Esophagus mucosa (tissue), 1 donor: ENCODE results near the gene NCK2. TPM values are rescaled to one million over a fixed set of nuclear protein-coding genes. Genes with fewer than 3 reads are reported as not detected.

Experiments used
- ATAC-seq: fragments of 200-7000 bp; cut with Tn5 transposase; one replicate; pipeline ENCODE4 v1.9.1; 2020
- total RNA-seq: library from RNA; stranded (reverse); gene quantifications from one replicate; pipeline ENCODE4 v1.2.4, GENCODE V29; 2023
- donor health status: DM: yes; HTN: yes; CAD: no.

Gene NCK2
- total RNA-seq, 1 donor from 2014 or later: 68.6 TPM

DNA sequence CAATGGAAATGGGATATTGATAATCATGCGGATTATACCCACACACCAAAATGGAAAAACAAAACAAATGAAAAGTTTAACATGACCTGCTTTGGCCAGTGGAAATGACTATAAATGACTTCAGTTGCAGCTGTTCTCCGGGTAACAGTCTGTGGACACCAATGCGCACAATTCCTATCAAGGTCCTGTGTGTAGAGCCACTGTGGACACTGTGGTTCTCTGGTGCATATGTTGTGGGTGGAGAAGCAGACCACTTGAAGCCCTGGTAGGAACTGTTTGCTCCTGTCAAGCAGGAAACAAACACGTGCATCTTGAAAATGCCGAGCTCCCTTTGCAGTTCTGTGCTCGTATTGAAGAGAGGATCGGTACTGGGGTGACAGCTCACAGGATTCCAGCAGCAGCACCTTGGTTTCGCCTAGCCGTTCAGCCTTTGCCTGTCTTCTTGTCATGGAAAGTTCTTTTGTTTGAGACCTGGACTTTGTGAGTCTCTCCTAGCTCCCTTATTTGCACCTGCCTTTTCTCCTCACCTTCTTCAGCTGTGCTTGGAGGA lies 32.9 kb downstream of the NCK2 start:
- ATAC-seq: no peak

DNA sequence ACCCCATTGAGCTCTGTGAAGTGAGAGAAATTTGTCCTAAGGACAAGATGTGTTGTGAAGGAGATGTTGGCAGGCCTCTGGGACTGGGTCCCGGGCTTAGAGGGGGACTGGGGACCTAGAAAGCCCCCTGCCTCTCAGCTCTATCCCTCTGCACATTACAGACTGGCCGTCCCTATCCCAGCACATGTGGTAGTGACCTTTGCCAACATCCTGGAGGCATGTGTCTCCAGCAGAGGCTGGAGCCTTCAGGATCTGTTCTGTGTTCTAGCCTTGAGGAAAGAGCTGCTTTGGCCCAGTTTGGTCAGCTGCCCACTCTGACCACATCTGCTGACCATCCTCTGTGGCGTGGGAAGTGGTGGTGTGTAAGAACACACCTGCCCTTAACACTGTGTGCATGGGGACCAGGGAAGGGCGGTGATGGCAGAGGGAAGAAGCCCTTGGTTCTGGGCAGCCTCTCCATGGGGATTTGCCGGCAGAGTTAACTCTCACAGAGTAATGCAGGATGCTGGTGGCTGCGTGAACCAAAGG lies 33.4 kb downstream of the NCK2 start:
- no peak for ATAC-seq

DNA sequence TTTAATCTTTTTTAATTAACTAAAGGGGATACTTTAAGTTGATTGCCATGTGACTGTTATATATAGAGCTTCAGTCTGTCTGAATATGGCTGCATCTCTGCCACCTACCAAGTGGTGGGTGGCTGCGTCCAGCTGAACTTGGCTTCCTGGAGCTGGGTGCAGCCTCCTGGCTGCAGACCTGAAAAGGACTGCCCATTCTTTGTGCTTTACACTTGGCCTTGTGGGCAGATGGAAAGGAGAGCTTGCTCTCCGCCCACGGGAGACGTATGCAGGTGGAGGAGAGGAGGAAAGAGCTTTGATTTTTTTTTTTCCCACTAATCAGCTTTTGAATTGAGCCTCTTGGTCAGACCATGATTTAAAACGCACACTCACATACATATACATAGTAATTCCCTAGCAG lies 34.7 kb downstream of the NCK2 start:
- ATAC-seq: no peak

DNA sequence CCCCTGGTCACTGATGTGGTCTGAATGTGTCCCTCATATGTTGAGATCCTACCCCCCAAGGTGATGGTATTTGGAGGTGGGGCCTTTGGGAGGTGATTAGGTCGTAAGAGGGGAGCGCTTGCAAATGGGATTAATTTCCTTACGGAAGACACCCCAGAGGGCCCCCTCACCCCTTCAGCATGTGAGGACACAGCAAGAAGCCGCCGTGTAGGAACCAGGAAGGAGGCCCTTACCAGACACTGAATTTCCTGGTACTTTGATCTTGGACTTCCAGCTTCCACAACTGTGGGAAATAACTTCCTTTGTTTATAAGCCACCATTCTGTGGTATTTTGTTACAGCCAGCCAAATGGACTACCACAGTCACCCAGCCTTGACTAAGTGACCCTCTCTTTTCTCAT lies 35.9 kb downstream of the NCK2 start:
- no peak for ATAC-seq

DNA sequence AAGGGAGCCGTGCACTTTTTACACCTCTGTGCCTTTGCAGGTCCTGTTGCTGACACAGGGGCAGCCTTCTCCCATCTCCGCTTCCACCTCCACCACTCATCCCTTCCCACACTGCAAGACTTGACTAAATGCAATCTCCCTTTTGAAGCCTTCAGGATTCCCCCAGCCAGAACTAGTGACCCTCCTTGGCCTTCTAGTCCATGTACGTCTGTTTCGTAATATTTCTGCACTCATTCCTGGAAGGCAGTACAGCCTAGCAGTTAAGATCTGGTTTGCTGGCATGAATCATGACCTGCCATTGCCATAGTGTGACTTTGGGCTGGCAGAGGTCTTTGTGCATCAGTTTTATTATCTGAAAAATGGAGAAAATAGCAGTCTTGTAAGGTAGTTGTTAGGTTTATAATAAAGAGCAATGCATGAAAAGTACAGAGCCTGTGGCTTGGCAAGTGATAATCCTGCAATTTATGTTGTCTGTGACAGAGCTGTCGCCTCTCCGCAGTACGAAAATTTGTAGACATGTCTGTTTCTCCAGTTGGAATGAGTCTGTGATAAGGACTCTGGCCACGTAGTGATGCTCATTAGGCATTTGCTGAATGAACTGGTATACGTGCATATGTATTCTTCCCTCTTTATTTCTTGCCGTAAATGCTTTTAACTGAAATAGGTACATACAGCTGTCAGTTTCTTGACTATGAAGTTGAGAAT lies 36.7 kb downstream of the NCK2 start:
- ATAC-seq: peak; percentile 30

DNA sequence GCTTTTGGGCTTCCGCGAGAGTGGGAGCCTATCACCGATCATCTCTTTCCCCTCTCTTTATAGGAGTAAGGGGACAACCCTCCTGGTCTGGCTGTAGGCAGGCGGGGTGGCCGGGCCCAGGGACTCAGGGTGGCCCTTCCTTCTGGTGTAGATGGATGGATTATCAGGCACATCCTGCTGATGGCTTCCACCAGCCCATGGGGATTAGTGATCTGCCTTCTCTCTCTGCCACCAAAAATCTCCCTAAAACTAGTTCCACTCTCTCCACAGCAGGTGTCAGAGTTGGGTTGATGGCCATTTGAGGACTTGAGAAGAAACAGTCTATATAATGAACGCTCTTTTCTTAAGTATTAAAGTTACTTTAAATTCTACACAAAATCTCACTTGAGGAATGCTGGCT lies 37.4 kb downstream of the NCK2 start:
- ATAC-seq: no peak

DNA sequence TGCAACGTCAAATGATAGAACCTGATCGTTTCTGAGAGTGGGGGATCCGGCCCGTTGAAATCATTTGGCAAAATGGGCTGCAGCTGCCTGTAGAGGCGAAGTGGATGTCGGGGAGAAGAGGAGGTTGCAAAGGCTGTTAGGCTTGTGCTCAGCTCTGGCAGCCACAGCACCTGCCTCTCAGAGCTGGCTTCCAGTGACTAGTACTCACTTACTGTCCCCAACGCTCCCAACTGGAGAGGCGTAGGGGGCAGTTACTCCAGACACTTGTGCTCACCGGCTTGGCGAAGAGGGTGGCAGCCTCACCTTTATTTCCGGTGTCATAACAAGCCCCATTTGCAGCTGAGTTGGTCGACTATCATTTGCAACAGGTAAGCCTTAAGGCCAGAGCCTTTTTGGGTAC lies 37.9 kb downstream of the NCK2 start:
- no peak for ATAC-seq

DNA sequence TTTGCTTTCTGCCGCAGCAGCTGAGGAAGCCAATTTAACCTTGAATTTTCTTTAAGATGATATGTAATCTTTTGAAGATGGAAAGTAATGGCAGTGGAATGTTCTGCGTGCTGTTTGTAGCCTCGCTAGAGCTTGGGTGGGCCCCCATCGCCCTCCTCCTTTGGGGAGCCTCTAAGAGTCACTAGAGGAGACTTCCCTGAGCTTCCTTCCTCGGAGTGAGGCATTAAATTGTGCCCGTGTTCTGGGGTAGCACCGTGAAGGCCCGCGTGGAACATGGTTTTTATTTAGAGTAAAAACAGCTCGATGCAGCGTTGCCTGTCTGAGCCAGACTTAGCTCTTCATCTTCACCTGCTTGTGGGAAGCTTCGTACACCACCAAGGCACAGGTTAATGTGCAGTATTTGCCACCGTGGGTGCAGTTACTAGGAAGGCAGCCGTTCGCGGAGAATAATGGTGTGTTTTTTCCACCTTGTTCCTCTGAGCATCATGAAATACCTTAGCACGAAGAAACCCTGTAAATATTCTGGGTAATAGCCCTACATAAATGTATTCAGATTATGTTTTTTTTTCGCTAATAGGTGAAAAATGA lies 38.5 kb downstream of the NCK2 start:
- no peak for ATAC-seq

DNA sequence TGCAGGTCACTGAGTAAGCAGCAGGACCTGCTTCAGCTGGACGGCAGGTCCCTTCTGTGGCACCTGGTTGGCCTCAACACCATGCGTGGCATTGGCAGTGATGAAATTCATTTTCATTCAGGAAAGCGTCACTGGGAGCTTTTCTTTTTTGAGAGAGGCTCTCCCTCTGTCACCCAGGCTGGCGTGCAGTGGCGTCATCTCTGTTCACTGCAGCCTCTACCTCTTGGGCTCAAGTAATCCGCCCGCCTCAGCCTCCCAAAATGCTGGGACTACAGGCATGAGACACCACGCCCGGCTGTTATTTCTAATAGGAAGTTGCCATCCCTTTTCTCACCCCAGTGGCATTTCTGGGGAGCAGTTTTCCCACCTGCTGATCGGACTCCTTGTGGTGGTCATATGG lies 39.3 kb downstream of the NCK2 start:
- no peak for ATAC-seq

DNA sequence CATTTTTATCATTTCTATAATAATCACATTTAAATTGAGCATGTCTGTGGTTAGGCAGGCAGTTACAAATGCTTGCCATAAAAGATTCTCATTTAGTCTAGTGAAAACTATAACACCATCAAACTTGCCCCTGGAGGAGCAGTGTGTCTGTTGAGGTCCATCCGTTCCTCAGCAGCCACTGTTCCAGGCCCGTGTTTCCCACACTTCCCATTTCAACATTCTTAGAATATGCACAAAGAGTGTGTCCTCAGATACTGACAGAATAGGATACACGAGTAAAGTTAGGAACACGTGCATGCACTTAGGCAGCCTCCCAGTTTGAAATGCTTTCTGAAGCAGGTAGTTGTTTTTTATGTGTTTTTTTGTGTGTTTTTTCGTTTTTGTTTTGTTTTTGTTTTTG lies 39.9 kb downstream of the NCK2 start:
- no peak for ATAC-seq

DNA sequence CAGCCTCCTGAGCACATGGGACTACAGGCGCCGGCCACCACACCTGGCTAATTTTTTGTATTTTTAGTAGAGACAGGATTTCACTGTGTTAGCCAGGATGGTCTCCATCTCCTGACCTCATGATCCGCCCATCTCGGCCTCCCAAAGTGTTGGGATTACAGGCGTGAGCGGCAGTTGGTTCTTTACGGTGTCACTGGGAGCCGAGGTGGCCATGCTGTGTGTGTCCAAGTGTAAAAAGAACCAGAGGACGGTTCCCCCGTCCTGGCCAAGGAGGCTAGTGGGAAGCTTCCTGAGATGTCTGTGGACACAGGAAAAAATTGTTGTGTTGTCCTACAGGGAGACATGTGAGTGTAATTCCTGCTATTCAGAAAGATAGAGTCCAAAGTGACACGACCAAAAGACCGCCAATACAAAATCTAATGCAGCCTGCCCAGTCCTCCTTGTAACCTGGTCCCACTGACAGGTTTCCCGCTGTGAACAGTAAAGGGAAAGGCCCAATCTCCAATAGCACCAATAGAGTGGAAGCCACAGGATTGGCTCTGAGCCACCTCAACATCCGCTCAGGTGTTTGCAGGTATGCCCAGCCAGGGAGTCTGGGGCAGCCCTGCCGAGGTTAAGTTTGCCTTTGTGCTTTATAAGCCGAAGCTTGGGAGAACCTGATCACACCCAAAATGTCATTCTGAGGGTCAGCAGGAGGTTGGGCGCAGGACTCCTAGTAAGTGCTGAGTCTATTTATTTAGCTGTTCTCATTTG lies 40.6 kb downstream of the NCK2 start:
- ATAC-seq: no peak

DNA sequence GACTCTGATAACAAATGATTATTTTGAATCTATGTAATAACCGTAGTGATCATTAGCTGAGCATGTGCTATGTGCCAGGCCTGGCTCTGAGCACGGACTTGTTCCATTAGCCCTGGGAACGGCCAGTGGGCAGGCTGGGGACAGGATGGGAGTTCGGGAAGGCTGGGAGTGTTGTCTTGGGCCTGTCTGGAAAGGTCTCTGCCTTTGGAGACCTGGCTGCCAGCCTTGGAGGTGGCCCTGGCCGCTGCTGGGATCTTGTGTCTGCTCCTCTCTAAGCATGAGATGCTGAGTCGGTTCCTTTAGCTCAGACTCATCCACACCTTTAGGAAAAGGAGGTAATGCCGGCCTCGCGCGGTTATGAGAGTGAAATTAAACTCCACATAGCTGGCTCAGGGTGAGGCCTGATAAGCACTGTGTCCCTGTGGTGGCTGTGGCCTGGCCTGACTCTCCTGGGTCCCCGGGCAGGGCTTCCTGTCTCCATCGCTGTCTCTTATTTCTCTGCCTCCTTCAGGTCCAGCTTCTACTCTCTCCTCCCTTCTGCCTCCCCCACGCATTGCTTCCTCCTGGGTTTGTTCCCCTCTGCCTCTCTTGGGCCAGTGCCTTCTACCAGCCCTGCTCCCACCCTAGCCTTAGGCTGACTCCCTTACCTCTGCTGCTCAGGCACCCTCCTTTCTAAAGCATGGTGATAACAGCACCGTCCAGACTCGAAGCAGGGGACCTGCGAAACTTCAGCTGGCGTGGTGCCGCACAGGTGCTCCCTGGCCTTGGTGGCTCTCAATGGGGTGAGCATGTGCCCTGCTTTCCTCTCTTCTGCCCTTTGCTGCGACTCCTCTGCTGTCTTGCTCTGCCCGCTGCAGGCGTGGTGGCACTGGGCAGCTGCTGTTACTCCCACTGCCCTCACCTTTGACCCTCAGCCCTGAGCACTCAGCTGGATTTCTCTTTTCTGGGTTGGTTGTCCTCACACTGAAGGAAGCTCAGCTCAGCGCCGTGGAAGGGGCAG lies 41.8 kb downstream of the NCK2 start:
- no peak for ATAC-seq

DNA sequence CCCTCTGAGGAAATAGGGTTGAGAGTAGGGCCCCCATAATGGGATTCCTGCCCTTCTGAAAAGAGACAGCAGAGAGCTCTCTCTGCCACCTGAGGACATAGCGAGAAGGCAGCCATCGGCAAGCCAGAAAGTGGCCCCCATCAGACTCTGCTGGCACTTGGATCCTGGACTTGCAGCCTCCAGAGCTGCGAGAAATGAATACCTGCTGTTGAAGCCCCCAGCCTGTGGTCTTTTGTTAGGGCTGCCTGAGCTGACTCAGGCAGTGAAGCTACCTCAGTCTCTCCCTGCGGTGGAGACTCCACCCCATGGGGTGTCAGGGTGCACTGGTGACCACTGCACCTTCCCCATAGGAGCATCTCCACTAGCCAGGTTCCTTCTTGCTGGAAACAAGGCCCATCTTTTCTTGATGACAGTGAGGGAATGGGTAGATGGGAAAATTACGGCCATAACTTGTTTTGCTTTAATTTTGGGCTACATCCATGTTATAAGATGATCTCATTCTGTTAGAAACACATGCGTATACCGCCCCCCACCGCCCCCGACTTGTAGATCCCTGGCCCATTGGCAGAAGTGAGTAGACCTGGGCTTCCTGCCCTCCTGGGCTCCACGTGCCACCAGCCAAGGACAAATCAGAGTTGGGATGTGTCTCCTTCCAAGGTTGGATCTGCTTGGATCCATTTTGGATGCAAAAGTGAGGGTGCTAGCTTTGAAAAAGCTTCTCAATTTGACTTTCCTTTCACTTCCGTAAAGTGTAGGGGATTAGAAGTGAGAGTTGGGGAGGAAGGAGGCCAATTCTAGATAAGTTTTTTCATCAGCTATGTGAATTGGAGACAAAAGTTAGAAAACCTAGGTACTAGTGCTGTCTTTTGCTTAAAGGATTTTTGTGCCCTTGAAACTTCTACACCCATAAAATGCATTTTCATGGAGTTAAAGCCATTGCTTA lies 42.9 kb downstream of the NCK2 start:
- ATAC-seq: no peak

DNA sequence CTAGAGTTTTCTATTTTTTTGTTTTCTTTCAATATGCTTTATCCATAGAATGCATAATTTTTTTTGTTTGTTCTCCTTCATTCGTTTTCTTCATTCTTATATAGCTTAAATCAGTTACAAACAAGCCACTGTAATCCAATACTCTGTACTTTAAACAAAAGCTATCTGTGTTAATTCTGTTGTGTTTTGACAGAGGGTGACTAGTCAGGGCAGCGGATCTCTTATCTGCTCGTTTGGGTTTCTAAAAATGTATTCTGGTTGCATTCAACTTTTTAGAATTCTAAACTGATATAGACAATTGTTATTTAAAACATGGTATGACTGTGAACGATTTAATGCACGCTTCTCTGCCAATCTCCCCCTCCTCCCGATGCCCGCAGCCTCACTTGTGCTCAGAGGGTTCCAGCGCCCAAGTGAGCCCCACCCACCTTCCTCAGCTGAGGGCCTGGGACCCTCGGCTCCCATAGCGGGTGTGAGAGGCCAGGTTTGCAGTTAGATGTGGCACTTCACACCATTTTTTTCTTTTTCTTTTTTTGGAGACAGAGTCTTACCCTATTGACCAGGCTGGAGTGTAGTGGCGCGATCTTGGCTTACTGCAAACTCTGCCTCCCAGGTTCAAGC lies 44.1 kb downstream of the NCK2 start:
- no peak for ATAC-seq

DNA sequence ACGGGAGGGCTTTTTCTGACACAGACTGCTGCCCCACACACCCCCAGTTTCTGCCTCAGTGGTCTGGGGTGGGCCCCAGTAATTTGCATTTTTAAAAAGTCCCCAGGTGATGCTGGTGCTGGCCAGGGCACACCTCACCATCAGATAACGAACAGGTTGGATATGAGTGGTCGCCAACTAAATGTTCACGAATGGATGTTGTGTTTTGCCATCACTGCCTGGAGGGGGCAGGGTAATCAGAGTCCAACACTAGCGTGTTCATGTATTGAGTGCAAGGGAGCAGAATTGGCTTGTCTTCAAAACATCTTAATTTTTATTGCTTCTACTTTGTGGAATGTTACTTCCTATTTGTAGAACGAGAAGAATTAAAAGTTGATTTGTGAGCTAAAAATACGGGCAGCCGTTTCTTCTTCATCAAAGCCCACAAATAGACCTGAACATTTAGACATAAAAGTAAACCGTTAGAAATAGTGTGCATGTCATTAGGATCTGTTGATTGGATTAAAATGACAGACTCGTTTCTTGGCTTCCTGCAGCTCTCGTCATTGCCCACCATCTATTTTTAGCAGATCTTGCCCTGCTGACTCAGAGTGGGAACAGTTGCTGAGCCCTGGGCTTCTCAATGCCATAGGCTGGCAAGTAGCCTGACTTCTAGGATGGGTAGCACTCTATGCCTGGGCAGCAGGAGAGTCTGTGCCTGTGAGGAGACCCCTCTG lies 45.2 kb downstream of the NCK2 start:
- ATAC-seq: peak; percentile 51

DNA sequence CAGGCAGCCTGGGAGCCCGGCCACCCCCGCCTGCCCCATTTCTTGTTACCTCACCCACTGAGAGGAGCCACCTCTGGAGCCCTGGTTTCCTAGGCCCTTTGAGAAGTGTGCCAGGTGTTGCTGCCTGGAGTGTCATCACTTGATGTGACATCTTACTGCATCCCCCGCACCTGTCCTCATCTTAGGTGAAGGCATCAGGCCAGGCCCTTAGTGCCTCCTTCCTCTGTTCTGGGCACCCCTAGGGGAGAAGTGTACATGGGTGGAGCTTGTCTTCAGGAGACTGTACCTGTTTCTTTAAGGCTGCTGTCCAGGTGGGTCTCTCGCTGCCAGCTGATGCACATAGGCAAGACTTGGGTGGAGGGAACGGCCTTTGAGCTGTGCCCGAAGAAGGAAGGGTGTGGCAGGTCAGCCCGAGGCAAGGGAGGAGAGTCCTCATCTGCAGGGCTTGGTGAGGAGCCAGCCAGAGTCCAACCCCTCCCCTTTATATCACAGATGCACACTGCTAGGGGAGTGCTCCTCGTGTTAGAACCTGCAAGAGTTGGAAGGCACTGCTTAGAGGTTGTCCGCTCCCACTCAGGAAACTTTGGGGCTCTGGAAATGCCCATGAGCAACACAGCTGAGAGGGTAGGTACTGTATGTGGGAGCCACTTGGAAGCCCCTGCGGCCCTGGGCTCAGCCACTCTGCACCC lies 45.9 kb downstream of the NCK2 start:
- ATAC-seq: peak; percentile 95

DNA sequence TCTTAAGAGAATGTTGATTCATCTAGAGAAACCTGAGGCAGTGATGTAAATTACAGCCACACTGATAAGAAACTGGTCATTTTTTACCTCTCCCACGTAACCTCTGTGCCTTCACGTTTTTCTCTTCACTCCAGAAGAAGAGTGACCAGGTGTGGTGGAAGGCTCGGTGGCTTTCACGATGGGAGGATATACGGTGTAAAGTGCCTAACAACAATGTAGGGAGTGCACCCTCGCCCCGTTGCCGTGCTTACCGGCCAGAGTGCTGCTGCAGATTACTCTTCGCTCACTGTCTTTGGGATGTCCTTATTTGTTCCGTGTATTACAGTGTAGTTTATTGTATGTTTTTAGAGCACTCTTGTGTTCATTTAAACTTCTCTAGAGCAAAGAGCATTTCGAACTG lies 46.5 kb downstream of the NCK2 start:
- no peak for ATAC-seq

DNA sequence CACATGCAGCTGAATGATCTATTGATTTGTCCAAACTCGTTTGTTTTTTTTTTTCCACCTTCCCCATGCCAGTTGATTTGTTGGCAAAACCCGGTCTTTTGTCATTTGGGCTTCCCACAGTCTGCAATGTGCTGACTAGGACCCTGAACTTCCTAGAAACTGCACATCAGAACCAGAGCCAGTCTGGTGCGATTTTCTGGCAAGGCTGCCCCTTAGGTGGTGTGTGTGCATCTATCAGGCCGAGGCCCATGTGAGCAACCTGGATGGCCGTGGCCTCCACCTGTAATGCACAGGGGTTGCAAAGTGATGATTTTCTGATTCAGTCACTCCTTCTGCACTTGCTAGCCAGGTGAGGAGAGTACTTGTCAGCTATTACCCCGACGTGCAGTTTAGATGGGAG lies 47.8 kb downstream of the NCK2 start:
- no peak for ATAC-seq
